HG02943 (cell line): Measurements from ENCODE around the gene PIP5KL1.
A peak's percentile ranks its signal among the peaks of the same experiment; 100 is the strongest.

ENCODE experiments used
- ATAC-seq: cut with Tn5 transposase; IDR thresholded peaks from one replicate; pipeline ENCODE4 v1.9.1; 2021; ENCODE audit warnings: mild to moderate bottlenecking, low read depth, moderate library complexity; ENCODE audit not compliant: unreplicated experiment

Gene PIP5KL1

DNA sequence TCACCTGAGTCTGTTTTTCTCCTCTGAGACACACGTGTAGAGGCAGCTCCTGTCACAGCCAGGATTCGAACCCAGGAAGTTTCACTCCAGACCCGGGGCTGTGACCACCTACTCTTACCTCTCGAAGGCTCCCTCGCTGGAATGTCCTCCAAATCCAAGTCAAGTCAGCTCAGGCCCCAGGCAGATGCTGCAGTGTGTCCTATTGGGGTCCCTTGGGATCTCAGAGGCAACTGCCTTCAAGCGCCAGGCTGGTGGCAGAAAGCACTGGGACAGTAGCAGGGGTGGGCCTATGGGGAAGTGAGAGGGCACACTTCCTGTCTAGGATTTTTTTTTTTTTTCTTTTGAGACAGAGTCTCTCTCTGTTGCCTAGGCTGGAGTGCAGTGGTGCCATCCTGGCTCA is 13.0 kb downstream of the PIP5KL1 start:
- ATAC-seq = peak; percentile 30

- peak; percentile 49 for ATAC-seq
Observed at GRCh38 chr9:127916720-127917581, 13.6 kb downstream of the PIP5KL1 start, which contains the start of gene ST6GALNAC4. ST6GALNAC4 (minus strand) TSS chr9:127917041; CDS start chr9:127916419, 622 bp downstream.

DNA sequence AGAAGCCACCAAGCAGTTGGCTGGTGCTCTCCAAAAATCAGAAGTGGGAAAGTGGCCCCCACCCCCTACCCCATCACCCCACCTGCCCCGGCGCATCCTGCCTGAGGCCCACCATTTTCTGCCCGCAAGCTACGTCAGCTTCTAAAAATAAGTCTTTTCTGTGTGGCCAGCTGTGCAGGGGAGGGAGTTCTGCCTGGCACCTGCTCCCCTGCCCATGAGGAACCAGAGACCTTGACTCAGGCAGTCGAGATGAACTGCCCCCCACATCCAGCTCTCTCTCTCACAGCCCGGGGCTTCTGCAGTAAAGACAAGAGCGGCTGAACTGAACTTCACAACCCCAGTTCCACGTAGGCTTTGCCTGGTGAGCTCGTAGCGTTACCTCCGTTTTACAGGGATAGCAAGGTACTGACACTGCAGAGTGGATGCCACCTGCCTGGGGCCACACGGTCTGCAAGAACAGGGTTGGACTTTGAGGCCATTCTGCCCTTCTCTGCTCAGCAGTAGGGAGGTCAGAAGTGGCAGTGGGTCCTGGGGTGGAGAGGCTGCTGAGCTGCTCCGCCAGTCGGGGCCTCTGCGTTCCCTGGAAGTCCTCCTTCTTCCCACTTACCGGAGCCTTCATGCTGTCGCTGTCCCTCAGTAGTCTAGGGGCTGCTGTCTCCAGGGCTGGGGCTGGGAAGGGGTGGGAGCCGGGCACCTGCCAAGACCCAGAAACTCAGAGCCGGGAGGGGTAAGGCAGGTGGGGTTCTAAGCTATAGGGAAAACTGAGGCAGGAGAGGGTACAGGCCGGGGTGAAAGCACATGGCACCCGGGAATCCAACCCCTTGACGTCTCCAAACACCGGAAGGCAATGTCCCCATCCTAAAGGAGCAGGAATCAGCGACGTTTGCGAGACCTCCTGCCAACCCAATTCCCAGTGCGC is 14.5 kb downstream of the PIP5KL1 start:
- ATAC-seq = no peak

- ATAC-seq = no peak
Observed at GRCh38 chr9:127915325-127915752, 15.2 kb downstream of the PIP5KL1 start.

GRCh38 chr9:127913682-127914081 is 16.9 kb downstream of the PIP5KL1 start:
- ATAC-seq = no peak

DNA sequence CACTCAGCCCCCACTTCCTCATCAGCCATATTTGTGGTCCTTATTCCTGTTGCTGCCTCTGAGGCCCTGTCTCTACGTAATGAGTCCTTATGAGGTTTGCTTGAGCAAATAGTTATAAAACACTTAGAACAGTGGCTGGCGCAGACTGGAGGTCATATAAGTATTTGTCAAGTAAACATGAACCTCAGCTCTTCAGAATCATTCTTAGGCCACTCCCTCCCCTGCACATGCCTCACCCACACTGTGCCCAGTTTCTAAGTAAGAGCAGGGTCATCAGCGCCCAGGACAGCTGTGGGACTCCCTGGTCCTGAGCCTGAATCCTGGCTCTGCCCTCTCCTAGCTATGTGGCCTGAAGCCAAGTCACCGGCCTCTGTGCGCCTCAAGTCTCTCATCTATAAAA is 17.7 kb downstream of the PIP5KL1 start:
- no peak for ATAC-seq

DNA sequence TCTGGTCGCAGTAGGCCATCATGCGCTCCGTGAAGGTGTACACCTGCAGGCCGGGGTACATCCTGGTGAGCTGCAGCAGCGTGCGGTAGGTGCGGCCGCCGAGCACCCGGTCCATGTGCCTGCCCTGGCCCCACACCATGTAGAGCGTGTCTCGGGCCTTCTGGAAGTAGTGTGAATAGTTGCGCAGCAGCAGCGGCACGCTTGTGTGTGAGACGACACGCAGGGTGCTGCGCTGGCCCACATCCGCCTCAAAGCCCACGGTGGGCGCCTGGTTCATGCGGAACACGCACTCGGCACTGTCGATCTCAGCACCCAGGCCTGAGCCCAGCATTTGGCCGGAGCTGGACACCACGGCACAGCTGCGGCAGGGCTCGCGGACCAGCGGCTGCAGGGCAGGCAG is 18.3 kb downstream of the PIP5KL1 start:
- no peak for ATAC-seq

DNA sequence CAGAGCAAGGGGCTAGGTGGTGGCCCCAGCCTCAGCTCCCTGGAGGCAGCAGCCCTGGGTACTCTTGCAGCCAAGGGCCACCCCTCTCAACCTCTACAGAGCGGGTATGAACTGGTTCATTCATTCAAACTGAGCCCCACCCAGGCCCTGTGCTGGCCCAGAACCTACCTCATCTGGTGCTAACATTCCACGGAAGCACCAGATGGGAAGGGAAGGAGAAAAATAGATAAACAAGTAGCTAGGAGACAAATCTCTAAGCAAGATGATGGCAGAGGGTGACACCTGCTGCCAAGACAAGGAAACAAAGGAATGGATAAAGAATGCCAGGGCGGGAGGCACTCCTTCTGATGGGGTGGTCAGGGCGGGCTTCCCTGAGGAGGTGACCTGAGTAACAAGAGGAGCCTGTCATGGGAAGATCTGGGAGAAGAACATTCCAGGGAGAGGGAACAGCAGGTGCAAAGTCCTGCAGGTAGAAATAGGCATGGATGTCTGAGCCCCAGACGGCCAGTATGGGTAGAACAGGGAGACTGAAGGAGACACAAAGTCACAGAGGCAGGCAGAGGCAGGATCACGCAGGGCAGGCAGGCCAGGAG is 19.9 kb downstream of the PIP5KL1 start:
- no peak for ATAC-seq

DNA sequence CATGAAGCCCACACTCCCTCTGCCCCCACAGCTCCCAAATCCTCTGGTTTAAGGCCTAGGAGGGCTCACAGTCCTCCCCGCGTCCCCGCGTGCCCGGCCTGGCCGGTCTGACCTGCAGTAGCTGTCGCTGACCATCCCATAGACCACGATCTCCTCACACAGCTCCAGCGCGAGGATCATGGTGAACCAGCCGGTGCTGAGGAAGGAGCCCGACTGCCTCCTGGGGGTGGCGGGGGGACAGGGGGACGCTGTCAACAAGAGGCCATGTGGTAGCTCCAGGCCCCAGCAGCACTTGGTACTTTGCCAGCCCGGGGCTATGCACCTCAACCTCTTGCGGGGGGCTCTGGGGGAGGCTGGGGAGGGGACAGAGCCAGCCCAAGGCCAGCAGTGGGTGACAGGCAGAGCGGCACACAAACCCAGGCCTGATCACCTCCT is 20.7 kb downstream of the PIP5KL1 start:
- no peak for ATAC-seq

GRCh38 chr9:127908660-127908926 is 22.0 kb downstream of the PIP5KL1 start:
- ATAC-seq = no peak

DNA sequence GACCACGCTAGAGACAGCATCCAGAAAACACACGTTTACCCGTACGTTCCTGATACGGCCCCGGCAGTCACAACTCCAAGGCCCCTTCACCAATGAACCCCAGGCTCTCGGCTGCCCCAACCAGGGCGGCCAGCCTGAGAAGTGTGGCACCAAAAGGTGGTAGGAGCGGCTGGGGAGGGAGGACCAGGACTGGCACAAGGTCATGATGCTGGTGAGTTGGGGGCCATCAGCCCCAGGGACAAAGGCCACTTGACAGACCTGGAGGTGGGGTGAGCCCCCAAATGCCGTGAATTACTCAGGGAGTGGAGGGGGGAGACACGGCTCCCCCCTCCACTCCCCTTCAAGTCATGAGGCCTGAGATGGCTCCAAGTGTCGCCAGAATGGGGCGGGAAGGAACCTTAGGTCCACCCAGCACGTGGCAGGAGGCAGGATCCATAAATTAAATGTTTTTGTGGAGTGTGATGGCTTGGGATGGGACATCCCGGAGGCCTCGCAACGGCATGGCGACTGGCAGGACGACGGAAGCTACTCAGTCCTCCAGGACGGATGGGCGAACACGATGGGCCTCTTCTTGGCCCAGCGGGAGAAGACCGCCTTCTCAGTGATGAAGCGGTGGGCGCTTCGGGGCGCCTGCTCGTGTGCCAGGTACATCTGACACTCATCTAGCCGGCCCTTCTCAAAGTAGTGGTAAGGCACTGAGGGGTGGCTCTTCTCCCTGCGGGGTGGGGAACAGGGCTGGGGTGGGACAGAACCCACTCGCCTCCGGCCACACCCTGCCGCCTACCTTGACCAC is 22.5 kb downstream of the PIP5KL1 start:
- no peak for ATAC-seq

DNA sequence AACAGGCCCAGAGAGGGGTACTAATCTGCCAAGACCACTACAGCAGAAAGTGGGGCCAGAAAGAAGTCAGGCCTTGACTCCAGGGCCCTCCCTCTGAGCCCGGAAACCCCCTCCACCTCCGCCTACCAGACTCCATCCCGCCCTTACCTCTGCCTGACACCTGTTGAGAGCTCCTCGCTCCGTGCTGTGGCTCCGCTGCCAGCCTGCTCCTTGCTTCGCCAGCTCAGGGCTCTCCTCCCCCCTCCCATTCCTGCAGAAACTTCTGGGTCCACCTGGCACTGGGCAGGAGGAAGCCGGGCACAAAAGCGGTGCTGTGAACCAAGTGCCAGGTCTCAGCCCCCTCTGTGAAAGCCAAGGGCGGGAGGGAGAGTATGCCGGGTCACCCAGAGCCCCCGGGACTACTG is 24.8 kb downstream of the PIP5KL1 start:
- no peak for ATAC-seq

GRCh38 chr9:127905004-127905728 is 25.4 kb downstream of the PIP5KL1 start:
- no peak for ATAC-seq

- ATAC-seq = no peak
Observed at GRCh38 chr9:127904561-127905003, 26.0 kb downstream of the PIP5KL1 start.

DNA sequence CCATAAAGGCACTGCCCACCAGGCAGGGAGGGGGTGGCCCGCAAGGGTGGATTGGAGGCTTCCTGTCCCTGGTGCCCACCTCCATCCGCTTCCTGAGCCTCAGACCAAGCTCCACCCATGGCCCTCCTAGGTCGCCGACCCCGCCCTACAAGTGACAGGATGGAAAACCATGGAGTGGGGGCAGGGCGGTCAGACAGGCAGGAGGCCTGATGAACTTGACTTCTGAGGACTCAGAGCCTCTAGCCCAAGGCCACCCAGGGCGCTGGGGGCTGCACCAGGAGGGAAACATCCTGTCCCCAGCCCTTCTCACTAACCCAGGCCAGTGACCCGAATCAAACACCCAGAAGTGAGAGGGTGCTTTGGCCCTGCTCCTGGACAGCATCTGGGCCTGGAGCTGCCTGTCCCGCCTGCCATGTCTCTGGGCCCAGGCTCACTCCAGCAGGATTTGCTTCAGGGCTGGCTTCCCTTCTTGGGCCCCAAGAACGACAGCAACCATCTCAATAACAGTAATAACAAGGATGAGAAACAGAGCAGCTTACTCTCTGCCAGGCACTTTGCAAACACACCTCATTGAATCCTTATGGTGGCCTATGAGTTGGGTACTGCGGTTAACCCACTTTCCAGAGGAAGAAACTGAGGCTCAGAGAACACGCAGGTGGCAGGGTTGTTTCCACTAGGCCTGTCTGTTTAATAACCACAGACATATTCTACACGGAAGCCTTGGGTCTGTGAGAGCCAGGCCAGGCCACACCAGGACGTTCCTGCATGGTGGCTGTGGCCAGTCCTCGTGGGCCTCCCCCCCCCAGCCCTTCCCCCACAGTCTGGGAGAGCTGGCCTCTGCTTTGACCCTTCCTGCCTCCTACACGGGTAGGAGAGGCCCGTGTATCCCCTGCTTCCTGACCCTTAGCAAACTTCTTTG is 26.8 kb downstream of the PIP5KL1 start:
- ATAC-seq = no peak

GRCh38 chr9:127899128-127899943 is 31.2 kb downstream of the PIP5KL1 start, which contains the start of gene ST6GALNAC6:
ST6GALNAC6 (minus strand) TSS chr9:127899603; CDS start chr9:127897981, 1,622 bp downstream.
- peak; percentile 53 for ATAC-seq

DNA sequence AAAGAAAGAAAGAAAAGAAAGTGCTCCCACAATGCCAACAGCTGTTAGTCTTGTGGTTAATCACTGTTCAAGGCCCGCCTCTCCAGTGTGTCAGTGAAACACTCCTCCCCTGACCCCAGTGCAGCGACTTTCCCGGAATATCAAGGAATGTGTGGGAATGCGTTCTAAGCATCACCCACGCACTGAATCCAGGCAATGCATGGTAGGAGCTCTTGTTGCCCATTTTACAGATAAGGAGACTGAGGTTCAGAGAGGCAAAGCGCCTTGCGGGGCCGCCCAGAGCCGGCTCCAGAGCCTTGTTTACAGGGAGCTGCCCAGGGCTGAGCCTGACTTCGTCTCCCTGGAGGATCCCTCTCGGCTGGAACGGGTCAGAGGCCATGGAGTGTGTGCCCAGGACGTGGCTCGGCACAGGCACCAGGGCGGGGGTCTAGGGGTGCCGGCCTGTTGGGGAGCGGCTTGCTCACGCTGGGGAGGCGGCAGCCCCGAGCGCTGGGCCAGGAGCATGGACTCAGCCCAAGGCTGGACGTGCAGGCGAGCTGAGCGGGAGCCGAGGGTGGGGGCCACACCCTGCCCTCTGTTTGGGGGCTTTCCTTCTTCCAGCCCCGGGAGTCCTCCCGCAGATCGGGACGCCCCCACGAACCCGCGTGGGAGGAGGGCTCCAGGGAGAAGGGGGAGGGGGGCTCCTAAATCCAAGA is 32.0 kb downstream of the PIP5KL1 start:
- ATAC-seq = no peak
